HG02642 (cell line): ENCODE data around the gene DNAAF2.
"Not testable (repeated sequence)": the region's sequence is repeated elsewhere in the genome, so short reads cannot be mapped to it uniquely, and the experiment has no call there.

Experiments used
- ATAC-seq: cut with Tn5 transposase; IDR thresholded peaks from one replicate; pipeline ENCODE4 v1.9.1; 2021; ENCODE audit warnings: mild to moderate bottlenecking; ENCODE audit not compliant: unreplicated experiment, poor library complexity

The DNAAF2 gene

DNA sequence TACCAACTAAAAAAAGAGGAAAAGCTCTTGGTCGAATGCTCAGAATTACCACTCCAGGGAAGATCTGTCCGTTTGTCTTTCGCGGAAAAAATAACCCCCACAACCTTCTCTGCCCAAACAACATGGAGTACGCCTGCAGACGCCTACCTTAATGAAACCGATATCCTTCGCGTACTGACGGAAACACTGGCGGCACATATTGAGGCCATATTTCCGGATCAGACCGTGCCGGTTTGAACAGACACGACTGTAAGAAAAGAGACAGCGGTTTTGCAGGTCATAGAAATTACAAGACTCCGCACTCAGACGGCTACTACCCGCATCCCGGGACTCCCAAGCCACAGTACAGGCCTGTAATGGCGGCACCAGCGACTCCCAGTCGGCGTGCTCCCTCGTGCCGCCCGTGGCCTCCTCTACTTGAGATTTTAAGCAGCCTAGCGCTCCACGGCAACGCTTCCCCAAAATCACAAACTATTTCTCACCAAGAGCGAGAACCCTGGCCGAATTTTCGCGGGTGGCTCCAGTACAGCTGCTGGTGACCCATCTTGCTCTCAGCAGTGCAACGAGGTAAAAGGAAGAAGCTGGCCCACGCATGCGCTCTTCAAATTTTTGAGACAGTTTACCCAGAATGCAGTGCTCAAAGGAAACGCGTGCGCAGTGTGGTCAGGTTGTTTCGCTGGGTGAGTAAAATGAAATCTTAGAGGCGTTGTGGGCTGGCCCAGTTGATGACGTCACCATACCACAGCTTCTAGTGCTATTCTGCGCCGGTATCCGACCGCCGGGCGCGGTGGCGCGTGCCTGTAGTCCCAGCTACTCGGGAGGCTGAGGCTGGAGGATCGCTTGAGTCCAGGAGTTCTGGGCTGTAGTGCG lies 49.0 kb downstream of the DNAAF2 start, which contains the start of gene RPS29:
TSS of gene RPS29 (minus strand) at position 578 of the 870 bp plus-strand sequence. CDS start at position 544, 34 bp downstream.
- ATAC-seq = peak; percentile 90

DNA sequence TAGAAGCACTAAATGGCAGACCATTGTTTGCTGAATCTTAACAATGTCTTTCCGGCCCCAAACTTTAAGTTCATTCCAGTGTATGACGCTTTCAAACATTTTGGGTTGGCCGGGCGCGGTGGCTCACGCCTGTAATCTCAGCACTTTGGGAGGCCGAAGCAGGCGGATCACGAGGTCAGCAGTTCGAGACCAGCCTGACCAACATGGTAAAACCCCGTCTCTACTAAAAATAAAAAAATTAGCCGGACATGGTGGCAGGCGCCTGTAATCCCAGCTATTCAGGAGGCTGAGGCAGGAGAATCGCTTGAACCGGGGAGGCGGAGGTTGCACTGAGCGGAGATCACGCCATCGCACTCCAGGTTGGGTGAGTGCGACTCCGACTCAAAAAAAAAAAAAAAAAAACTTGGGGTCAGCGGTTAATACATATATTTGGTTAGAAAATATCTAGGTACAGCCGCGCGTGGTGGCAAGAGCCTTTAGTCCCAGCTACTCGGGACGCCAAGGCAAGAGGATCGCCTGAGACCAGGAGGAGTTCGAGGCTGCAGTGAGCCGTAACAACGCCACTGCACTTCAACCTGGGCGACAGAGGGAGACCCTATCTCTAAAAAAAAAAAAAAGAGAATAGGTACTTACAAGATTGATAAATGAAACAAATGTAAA lies 49.9 kb downstream of the DNAAF2 start:
- not testable (repeated sequence) for ATAC-seq

DNA sequence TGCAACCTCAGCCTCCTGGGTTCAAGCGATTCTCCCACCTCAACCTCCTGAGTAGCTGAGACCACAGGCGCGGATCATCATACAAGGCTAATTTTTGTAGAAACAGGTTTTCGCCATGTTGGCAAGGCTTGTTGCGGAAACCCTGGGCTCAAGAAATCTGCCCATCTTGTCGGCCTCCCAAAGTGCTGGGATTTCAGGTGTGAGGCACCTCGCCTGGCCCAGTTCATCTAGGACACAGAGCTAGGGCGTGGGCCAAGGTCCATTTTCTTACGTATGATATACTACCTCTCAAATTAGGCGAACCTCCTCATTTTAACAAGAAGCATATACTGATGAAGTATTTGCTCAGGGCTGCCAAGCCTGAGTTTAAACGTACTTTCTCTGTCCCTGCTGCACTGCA lies 51.0 kb downstream of the DNAAF2 start:
- ATAC-seq = no peak

DNA sequence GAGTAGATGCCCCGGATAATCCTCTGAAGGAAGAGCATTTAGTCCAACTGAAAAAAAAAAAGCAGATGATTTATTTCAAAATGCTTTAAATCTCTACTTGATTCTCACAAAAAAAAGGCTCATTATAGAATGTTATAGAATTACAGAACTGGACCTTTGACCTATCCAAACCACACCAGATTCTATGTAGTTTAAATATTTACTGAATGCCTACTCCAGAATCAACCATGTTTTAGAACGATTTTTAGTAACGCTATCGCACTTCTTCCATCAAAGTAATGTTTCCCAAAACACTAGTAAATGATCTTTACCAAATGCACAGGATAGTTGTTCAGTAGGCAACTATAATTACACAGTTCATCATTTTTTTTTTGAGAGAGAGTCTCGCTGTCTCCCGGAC lies 51.4 kb downstream of the DNAAF2 start:
- no peak for ATAC-seq

DNA sequence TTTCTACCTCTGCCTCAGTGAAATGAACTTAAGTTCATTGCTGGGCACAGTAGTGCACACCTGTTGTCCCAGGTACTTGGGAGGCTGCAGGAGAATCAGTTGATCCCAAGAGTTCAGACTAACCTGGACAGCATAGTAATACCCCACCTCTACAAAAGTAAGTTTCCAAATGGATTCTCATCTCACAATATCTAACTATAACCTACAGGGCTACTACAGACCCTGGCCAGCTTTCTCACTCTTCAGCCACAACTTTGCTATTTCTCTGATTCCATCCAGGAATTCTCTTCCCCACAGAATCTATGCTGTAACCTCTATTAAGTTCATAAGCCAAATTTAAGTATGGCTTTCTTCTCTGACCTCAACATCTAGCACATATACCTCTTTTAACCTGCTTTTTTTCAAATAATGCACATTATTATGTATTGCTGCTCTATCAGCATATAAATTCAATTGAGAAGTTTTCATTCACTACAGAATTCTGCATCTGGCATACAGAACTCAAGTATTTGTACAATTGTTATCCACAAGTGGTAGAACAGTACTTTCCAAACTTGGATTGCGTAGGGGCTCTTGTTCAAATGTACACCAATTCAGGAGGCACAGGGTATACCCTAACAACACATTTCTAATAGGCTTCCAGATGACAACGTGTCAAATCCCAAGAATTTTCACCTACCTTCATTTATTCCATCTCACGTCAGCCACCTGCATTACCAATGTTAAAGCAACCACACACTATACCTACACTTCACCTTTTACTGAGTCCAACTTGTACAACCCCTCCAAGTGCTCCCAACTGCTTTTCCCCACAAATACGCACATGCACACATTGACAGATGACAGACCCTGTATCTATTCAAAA lies 52.7 kb downstream of the DNAAF2 start:
- no peak for ATAC-seq

DNA sequence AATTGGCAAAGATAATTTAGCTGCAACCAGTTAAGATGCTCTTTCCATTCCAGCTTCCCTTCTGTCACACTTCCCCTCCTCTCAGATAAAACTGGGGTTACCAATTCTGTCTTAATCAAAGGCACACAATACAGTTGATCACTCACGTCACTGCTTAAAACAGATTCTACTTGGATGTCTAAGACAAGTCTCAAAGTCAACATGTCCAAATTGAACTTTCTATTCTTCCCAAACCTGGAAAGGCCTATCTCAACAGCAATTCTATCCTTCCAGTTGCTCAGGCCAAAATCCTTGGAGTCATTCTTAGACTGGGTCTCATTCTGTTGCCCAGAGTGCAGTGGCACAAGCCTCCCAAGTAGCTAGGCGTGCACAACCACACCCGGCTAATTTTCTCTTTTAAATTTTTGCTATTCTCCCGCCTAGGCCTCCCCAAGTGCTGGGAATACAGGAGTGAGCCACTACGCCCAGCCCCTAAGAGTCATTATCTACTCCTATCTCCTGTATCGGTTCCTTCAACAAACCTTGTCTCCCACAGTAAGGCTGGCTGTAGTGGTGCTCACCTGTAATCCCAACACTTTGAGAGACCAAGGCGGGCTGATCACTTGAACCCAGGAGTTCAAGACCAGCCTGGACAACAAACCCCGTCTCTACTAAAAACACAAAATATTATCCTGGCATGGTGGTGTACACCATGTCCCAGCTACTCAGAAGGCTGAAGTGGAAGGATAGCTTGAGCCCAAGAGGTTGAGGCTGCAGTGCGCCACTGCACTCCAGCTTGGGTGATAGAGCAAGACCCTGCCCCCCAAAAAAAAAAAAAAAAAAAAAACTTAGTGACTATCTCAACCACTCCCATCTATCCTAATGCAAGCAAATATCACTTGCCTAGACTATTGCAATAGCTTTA lies 53.6 kb downstream of the DNAAF2 start:
- no peak for ATAC-seq

DNA sequence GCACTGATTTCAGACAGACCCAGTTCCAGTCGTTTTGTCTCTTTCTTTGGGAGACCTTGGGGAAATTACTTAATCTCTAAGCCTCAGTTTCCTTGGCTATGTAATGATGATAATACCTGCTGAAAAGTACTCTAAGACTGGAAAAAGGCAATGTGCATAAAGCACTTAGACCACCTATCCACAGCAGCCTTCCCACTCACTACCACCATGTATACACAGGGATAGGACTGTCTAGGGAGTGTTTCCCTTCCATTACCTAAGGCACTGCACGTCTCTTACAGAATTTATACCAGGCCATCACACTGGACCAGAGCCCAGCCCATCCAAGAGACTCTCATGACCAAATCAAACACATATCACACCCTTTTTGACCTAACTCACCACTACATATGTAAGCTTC lies 55.2 kb downstream of the DNAAF2 start:
- ATAC-seq = no peak

DNA sequence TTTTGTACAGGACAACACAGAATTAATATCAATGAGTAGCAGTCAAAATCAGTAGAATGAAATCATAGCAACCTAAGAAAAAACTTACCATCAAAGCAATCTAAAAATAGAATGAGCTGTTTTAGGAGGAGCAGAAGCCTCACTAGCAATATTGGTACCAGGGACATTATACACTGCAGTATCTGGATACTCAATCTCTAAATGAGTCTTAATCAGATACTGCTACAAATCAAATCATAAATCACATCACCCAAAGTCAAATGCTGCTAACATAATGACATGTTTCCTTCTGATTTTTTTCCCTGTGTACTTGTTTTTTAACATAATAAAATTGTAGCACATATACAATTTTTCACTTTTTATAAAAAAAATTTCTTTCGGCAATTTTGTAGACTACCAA lies 56.9 kb downstream of the DNAAF2 start:
- ATAC-seq = no peak
